HG02588 (cell line): ENCODE measurements around the gene SNAI3.
A peak's percentile ranks its signal among the peaks of the same experiment; 100 is the strongest.

Experiments used
- ATAC-seq: cut with Tn5 transposase; IDR thresholded peaks from one replicate; pipeline ENCODE4 v1.9.1; 2021; ENCODE audit warnings: mild to moderate bottlenecking, moderate library complexity; ENCODE audit not compliant: unreplicated experiment

The SNAI3 gene

DNA sequence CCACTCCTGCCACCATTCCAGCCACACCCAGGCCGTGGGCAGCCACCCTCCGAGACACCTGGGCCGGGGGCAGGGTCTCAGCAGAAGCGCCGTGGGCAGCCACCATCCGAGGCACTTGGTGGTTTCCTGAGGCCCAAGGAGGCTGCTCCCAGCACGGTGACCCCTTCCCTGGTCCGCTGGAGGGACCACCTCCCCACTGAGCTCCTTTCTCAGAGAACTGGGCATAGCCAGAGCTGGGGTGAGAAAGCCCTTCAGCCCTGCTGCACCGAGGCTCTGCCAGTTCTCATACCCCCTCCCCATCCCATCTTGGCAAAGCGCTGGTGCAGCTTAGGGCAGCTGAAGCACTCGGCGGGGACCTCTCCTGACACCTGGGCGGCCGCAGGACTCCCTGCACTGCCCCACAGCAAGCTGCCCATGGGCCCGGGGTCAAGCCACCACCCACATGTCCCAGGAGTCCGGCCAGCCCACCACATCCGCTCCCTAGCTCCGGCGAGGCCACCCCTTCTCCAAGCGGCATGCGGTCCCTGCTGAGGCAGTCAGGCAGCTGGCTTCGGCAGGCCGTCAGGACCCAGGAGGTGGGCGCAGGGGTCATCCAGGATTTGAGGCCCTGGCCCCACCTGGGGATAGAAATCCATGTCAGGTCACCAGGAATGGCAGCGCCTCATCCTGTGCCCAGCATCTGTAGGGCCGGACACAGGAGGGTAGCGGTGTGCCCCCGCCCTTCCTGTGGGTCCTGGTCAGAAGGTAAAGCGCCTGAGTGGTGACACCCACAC is 34.1 kb downstream of the SNAI3 start:
- ATAC-seq, result no peak

DNA sequence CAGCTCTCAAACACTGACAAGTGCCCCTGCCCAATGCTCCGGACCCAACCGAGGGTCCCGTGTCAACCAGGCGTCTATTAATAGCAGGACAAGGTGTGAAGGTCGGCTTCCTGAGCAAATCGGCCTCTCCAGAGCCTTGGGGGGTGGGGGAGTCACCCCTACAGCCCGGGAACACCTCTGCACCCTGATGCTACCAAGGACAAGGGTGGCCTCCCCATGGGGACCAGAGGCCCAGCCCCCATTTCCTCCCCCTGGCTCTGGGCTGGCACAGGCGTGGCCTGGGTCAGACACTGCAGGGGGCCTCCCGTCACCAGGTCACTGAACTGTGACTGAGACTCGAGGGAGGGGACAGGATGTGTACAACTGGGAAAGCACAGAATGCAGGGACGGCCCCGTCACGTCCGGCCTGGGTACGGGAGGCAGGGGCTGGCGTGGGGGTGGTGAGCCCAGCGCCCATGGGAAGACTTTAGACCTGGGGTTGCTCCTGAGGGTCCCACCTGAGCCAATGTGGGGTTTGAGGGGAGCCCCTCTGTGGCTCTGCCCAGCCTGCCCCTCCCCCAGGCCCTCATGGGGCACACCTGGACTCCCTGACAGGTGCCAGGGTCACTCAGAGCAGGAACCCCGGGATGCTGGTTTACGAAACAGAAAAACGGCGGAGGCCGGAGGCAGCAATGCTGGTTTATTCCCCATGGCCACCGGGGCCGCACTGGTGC is 34.9 kb downstream of the SNAI3 start:
- ATAC-seq, result peak; percentile 62

DNA sequence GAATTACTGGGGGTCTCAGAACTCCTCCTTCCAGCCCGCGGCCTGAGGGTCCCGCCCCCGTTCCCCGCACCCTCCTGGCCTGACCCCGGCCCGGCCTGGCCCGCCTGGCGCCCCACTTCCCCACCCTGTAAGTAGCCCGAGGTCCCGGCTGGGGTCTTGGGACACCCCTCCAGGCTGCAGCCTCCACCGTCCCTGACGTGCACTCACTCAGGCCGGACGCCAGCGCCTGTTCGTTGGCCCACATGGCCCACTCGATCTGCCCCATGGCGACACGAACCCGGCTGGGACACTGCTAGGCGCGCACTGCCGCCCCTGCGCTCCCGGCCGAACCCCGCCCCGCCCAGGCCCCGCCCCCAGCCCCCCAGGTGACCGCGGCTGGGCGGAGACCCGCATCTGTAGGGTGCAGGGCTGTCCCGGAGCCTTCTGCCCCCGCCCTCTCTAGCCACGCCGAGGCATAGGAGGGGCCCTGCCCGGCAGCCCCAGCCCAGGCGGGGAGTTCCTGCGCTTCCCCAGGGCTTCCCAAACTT is 35.5 kb downstream of the SNAI3 start, which contains the start of gene CYBA:
Gene CYBA, minus strand, starts transcription at position 305 of the 527 bp plus-strand sequence. Its CDS starts 40 bp downstream, at position 265.
- peak; percentile 66 for ATAC-seq

DNA sequence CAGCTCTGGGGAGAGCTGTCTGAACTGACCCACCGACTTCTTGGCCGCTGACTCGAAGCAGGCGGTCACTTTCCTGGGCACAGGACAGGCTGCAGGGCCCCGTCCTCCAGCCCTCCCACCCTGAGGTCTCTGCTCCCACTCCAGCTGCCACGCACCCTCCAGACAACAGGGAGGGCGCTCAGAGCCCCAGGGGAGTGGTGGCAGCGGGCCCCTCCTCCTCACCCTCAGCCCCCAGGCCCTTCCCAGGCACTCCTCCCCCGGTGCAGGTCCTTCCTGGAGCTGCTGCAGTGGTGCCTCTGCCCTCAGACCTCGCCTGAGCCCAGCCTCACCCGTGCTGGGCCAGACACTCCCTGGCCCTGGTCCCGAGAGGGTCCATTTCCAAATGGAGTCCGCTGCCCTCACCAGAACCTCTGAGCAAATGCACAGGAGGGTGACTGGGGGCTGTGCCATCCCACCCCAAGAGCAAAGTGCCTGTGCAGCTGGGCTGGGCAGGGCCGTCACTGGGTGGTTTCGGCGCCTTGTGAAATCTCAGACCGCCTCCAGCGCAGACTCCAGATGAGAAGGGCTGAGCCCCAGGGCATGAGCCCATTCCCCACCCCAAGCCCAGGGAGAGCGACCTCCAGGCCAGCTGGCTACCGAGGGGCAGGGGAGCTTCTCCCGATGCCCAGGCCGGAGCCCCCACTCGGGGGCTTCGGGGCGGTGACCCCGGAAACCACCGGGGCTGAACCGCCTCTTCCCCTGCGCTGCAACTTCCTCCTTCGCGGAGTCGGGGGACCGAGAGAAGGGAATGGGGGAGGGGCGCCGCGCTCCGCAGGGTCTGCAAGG is 36.2 kb downstream of the SNAI3 start:
- no peak for ATAC-seq

DNA sequence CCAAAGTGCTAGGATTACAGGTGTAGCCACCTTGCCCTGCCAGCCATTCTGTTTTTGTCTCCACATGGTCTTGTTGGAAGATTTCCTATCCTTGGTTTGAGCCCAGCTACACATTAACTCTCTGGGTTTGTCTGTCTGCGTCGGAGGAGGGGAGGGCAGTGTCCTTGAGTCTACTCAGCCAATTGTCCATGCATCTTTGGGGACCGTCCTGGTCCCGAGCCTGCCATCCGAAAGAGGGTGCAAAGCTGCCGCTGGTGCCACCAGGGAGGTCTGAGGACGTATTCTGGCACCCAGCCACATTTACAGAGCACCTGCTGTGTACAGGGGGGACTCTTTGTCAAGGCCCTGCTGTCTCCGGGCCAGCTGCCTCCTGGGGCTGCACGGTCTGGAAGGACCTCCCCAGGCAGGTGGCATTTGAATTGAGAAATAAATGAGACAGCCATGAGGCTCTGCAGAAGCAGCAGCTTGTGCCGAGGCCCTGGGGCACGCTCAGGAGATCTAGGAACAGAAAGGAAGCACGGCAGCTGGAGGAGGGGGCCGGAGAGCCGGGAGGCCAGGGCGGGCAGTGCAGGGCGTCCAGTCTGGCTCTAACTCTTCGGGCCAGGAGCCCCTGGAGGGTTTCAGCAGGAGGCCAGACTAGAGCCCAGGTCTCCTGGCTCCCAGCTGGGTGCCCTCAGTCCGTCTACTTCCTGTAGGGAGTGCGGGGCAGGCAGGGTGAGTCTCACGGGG is 36.9 kb downstream of the SNAI3 start:
- ATAC-seq, result no peak

DNA sequence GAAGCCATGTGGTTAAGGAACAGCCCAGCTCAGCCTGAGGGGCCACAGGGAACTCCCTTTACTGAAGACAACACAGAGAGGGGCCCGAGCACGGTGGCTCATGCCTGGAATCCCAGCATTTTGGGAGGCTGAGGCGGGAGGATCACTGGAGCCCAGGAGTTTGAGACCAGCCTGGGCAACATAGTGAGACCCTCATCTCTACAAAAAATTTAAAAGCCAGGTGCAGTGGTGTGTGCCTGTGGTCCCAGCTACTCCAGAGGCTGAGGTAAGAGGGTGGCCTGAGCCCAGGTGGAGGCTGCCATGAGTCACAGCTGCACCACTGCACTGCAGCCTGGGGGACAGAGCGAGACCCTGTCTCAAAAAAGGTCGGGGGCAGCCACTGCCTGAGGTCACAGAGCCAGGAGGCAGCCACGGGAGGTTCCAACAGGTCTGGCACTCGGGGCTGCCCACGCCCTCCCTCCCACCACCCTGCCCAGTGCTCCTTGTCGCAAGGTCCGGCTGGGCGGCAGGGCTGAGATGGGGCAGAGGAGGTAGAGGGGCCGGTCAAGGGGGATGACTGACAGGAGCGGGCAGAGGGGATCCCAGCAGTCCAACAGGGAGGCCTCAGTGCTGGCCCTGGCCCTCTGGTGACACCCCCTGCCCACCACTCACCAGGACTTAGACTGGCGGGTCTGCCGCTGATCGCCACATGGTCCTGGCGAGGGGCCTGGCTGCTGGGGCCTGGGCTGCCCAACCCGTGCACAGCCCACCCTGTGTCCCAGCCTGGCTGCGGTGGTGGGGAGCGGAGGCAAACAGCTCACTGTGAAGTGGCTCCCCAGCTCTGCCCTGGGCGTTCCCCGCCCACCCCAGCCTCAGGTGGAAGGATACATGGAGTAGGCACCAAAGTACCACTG is 38.9 kb downstream of the SNAI3 start:
- no peak for ATAC-seq

DNA sequence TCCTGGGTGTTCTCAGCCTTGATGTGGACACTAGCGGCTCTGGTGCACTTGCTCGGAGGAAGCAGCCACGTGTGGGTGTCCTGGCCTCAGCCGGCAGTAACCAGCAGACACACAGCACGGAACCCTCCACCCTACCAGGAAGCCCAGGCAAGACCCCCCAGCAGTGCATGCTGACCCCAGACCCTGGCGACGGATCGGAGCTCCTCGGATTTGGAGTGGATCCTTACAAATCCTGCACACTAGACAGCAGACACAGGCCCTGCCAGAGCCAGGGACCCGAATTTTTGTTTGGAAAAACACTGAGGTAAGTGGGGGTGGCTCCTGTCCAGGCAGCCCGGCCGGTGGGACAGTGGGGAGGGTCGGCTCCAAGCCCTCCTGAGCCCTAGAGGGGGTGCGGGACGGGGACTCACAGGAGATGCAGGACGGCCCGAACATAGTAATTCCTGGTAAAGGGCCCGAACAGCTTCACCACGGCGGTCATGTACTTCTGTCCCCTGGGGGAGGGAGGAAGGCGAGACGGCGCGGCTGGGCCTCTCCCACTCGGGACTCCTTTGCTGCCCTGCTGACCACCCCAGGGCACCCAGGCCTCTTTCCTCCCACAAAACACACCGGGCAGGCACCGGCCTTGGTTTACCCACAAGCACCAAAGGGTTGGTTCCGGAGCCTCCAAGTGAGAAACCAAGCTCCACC is 39.8 kb downstream of the SNAI3 start:
- no peak for ATAC-seq

DNA sequence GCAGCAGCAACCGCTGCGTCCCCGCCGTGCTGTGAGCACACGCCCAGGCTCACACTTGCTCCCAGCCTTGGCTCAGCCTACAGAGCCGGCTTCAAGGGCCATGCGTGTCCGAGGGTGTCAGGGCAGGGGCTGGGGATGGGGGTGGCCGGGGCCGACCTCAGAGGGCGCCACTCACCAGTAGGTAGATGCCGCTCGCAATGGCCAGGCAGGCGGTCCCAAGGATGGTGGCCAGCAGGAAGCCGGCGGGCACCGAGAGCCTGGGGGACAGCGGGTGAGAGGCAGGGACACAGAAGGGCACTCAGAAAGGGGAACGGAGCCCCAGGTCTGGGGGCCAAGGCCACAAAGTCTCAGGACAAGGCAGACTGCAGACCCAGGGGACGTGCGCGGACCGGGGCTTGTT is 40.4 kb downstream of the SNAI3 start:
- no peak for ATAC-seq

DNA sequence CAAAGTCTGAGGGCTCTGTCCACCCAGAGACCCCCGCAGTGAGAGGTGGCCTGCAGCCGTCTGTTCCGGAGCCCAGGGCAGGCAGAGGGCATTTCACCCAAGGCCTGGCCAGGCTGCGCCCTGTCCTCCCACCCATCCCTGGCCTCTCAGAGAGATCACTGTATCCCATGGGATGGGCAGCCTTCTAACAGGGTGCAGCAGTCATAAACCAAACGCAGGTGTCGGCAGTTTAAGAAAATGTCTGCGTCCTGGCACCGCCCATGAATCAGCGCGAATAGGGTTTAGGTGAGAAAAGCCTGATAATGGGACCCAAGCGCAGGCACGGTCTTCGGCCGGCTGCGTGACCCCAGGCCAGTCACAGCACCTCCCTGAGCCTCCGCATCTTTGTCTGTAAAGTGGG is 40.9 kb downstream of the SNAI3 start:
- no peak for ATAC-seq

DNA sequence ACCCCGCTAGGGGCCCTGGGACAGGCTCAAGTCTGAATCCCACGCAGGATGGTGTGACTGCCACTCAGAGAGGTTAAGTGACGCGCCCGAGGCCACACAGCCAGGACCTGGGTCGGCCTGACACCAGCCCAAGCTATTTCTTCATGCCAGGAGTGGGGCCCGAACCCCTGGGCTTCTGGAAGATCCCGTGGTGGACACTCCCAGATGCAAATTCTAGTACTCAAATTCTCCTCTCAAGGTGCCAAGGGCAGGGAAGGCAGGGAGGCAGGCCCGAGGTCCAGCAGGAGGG is 42.7 kb downstream of the SNAI3 start:
- no peak for ATAC-seq

DNA sequence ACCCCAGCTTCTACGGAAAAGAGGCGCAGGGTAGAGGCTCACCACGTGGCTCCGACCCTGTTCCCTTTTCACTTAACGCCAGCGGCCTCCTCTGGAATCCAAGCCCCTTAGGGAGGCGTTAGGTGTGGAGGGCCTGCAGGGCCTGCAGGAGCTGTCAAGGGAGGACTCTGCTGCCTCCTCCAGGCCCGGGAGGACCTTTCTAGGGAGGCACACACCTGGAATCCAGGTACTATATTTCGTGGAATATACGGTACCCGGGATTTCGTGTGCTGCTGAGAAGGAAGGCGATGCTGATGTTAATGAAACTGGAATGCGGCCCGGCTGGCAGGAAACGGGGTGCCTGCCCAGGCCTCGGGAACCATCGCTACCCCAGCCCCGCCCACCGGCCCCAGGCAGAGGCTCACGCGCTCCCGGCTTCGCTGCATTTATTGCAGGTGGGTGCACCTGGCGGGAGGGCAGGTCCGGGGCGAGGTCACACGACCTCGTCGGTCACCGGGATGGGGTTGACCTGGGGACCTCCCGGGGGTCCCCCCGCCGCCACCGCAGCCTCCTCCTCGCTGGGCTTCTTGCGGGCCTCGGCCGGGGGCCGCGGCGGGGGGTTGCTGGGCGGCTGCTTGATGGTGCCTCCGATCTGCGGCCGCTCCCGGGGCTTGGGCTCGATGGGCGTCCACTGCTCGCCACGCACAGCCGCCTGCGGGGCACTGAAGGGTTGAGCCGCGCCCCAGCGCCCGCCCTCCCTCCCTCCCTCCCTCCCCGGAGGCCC is 43.2 kb downstream of the SNAI3 start:
- no peak for ATAC-seq

DNA sequence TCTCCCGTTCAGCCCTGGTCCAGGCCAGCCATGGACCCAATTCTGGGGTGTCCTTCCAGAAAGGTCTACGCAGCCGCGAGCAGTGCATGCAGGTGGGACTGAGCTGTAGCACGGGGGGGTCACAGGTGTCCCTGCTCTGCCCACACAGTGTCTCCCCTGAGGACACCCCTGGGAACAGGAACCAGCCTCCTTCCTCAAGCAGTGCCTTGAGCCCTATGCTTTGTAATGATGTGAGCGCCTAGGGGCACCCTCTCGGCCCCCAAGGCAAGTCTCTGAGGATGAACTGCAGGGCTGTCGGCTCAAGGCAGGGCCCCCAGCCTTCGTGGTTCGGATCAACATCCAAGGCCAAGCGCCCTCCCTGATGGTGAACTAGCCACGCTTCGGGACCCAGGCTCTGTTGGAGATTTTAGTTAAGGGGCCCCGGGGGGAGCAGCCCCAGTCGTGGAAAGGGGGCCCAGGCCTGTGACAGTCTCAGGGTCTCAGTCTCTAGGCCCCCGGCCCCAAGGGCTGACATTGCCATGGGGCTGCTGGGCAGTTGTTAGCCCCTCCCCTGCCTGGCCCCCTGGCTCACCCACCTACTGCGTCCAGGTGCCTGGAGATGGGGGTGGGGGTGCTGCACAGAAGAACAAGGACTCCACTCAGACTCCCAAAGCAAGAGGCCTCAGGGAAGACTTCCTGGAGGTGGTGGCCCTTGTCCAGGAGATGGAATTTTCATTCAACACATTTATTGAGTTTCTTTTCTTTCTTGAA is 45.6 kb downstream of the SNAI3 start:
- ATAC-seq, result no peak

DNA sequence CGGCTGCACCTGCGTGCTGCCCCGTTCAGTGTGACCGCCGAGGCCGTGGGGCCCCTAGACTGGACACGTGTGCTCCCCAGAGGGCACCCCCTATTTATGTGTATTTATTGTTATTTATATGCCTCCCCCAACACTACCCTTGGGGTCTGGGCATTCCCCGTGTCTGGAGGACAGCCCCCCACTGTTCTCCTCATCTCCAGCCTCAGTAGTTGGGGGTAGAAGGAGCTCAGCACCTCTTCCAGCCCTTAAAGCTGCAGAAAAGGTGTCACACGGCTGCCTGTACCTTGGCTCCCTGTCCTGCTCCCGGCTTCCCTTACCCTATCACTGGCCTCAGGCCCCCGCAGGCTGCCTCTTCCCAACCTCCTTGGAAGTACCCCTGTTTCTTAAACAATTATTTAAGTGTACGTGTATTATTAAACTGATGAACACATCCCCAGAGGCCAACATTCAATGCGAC is 46.2 kb downstream of the SNAI3 start:
- no peak for ATAC-seq

DNA sequence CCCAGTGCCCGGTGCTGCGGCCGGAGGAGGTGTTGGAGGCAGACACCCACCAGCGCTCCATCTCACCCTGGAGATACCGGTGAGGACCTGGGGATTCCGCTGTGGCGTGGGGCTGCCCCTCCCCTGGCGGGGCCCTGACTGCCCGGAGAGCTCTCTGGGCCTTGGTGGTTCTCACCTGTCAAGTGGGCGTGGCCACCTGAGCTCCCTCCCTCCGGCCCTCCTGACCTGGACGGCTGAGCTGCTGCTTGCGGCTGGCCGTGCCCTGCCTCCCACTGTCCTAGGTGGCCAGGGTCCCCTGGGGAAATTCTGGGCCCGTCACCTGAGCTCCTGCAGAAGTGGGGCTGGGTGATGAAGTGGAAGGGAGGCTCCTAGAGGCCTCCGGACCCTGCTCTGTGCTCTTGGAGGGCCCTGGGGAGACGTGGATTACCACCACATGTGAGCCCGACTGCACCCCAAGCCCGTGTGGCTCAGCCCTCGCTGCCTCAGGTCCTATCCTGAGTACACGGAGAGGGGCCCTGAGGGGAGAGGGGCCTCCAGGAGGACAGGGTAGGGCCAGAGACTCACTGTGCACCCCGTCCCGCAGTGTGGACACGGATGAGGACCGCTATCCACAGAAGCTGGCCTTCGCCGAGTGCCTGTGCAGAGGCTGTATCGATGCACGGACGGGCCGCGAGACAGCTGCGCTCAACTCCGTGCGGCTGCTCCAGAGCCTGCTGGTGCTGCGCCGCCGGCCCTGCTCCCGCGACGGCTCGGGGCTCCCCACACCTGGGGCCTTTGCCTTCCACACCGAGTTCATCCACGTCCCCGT is 46.9 kb downstream of the SNAI3 start:
- no peak for ATAC-seq

DNA sequence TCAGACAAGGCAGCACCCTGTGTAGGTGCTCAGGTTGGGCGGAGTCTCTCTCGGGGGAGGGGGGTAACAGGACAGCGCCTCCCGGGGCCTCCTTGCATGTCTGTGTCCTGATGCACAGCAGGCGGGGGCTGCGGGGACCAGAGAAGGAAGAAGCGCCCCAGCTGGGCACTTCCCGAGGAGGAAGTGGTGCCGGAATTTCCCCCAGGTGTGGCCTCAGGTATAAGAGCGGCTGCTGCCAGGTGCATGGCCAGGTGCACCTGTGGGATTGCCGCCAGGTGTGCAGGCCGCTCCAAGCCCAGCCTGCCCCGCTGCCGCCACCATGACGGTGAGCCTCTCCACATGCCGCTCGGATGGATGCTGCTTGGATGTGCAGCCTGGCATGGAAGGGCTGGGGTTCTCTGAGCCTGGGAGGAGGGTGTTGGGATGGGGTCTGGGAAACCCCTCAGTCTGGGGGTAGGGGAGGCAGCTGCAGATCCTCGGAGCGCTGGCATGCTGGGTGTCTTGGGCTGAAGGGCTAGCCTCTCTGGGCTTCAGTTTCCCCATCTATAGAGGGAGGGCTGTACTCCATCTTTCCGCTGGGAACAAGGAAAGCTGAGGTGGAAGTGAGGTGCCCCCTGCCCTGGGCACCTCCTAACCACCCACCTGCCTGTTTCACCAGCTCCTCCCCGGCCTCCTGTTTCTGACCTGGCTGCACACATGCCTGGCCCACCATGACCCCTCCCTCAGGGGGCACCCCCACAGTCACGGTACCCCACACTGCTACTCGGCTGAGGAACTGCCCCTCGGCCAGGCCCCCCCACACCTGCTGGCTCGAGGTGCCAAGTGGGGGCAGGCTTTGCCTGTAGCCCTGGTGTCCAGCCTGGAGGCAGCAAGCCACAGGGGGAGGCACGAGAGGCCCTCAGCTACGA is 47.7 kb downstream of the SNAI3 start, which contains the start of gene IL17C:
Gene IL17C, plus strand, starts transcription at position 250 of the 908 bp plus-strand sequence. Its CDS starts 70 bp downstream, at position 320.
- ATAC-seq, result no peak
